Measurements from ENCODE around the gene MSLN.

The MSLN gene

DNA sequence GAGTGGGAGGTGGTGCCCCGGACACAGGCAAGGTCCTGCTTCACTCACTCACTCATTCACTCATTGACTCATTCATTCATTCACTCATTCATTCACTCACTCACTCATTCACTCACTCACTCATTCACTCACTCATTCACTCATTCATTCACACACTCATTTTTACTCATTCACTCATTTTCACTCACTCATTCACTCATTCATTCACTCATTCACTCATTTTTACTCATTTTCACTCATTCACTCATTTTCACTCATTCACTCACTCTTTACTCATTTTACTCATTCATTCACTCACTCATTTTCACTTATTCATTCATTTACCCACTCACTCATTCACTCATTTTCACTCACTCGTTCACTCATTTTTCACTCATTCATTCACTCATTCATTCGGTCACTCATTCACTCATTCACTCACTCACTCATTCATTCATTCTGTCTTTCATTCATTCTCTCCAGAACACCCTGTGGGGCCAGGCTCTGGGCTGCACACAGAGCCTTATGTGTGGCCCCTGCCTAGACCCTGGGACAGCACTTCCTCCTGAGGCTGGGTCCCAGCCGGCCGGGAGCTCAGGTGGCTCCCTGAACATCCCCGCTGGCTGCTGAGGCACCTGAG, 18.5 kb downstream of the MSLN start:
- no peak for DNase-seq (ENCODE audit: extremely low read depth, insufficient read length)
- H3K36me3 ChIP-seq (ENCODE audit: control insufficient read depth, insufficient read depth, low read length), result no peaks in the 10 kb centered on the region
- TF ChIP-seq, protein P1, sequence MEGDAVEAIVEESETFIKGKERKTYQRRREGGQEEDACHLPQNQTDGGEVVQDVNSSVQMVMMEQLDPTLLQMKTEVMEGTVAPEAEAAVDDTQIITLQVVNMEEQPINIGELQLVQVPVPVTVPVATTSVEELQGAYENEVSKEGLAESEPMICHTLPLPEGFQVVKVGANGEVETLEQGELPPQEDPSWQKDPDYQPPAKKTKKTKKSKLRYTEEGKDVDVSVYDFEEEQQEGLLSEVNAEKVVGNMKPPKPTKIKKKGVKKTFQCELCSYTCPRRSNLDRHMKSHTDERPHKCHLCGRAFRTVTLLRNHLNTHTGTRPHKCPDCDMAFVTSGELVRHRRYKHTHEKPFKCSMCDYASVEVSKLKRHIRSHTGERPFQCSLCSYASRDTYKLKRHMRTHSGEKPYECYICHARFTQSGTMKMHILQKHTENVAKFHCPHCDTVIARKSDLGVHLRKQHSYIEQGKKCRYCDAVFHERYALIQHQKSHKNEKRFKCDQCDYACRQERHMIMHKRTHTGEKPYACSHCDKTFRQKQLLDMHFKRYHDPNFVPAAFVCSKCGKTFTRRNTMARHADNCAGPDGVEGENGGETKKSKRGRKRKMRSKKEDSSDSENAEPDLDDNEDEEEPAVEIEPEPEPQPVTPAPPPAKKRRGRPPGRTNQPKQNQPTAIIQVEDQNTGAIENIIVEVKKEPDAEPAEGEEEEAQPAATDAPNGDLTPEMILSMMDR (IDR thresholded peaks at IDR 0.05; ENCODE audit: insufficient read depth, low read length, poor library complexity, severe bottlenecking), result no peak
- no peak overlapping the region for H3K4me3 ChIP-seq (replicated peaks; ENCODE audit: low read depth, low read length)
- H3K27me3 ChIP-seq (replicated peaks; ENCODE audit: control insufficient read depth, insufficient read depth, low read length), result no peaks in the 10 kb centered on the region

DNA sequence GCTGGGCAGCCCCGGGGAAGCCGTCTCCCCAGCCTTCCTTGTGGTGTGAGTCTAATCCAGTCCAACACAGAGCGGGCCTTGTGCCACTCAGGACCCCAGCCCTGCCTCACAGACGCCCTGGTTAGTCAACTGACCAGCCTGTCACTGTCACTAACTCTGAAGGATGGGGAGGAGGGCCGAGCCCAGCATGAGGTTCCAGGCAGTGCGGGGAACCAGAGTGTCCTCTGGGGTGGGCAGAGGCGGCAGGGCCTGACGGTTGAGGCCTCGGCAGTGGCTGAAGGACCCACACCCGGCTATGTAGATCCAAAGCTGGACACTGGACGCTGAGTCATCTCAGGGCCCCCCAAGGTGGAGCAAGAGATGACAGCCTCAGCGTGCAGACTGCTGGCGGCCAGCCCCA, 19.0 kb downstream of the MSLN start:
- Histone ChIP-seq H3K36me3 (ENCODE audit: control insufficient read depth, insufficient read depth, low read length) (no peaks in the 10 kb centered on the region; the same call in 1 of the 2 replicates), H3K4me3 (replicated peaks; ENCODE audit: low read depth, low read length) (no peak overlapping the region), H3K27me3 (replicated peaks; ENCODE audit: control insufficient read depth, insufficient read depth, low read length) (no peaks in the 10 kb centered on the region)
- DNase-seq (ENCODE audit: extremely low read depth, insufficient read length), result no peak
- TF ChIP-seq, protein P1 (IDR thresholded peaks at IDR 0.05; ENCODE audit: insufficient read depth, low read length, poor library complexity, severe bottlenecking), result no peak

DNA sequence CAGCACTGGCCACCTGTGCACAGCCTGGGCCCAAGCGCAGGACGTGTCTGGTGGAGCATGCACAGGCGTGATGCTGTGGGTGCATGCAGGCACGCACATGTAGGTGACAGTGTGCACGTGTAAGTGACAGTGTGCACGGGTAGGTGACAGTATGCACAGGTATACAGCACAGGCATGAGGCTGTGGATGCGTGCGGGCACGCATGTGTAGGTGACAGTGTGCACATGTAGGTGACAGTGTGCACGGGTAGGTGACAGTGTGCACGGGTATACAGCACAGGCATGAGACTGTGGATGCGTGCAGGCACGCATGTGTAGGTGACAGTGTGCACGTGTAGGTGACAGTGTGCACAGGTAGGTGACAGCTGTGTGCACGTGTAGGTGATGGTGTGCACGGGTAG, 19.8 kb downstream of the MSLN start:
- TF ChIP-seq, protein P1 (IDR thresholded peaks at IDR 0.05; ENCODE audit: insufficient read depth, low read length, poor library complexity, severe bottlenecking), result no peak
- H3K36me3 ChIP-seq (ENCODE audit: control insufficient read depth, insufficient read depth, low read length), result peaks cover 3% of the 10 kb centered on the region
- no peaks in the 10 kb centered on the region for H3K27me3 ChIP-seq (replicated peaks; ENCODE audit: control insufficient read depth, insufficient read depth, low read length)
- H3K4me3 ChIP-seq (replicated peaks; ENCODE audit: low read depth, low read length), result no peak overlapping the region
- no peak for DNase-seq (ENCODE audit: extremely low read depth, insufficient read length)

DNA sequence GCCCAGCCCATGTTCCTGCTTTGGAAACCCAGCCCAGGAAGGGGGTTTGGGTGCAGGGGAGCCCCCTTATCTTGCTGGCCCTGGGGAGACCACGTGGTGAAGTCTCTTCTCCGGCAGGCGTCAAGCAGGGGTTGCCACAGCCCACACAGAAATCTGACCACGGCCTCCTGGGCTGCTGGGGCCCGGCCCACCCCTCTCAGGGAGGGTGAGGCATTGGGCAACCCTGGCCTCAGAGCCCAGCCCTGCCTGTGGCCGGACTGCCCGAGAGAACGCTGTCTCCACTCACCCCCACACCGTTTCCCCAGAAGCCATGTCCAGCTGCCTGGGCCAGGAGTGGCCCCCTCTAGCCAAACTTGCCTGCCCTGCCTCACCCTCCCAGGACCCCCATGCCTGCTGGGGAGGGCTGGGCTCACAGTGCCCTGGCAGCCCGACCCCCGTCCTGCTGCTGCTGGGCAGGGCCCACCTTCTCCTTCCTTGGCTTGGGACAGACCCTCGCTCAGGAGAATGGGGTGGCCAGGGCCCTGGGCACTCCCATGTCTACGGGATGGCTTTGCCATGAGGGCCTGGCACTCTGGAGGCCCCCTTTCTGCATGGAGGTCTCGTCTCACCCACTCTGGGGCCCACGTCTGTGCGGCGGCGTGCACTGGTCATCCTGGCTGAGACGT, 20.9 kb downstream of the MSLN start:
- TF ChIP-seq, protein P1 (IDR thresholded peaks at IDR 0.05; ENCODE audit: insufficient read depth, low read length, poor library complexity, severe bottlenecking), result no peak
- H3K27me3 ChIP-seq (replicated peaks; ENCODE audit: control insufficient read depth, insufficient read depth, low read length), result no peaks in the 10 kb centered on the region
- H3K4me3 ChIP-seq (replicated peaks; ENCODE audit: low read depth, low read length), result no peak overlapping the region

DNA sequence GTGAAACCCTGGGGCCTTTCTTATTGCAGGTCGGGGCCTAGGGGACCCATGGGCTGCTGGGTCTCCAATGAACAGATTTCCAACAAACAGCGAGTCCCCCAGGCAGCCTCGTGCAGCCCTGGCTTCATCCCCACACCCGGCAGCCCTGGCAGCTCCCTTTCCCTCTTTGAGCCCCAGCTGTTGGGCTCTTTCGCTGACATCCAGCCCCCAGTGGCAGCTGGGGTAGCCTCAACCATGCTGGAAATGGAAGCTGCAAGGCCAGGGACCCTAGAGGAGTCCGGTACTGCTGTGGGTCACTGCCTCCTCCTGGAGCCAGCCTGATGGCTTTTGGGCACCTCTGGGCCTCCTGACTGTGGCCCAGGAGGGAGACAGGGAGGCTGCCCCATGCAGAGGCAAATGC, 21.7 kb downstream of the MSLN start:
- TF ChIP-seq, protein P1 (IDR thresholded peaks at IDR 0.05; ENCODE audit: insufficient read depth, low read length, poor library complexity, severe bottlenecking), result no peak
- no peaks in the 10 kb centered on the region for H3K27me3 ChIP-seq (replicated peaks; ENCODE audit: control insufficient read depth, insufficient read depth, low read length)
- H3K4me3 ChIP-seq (replicated peaks; ENCODE audit: low read depth, low read length), result no peak overlapping the region
- peaks cover 11% of the 10 kb centered on the region for H3K36me3 ChIP-seq (ENCODE audit: control insufficient read depth, insufficient read depth, low read length)
- no peak for DNase-seq (ENCODE audit: extremely low read depth, insufficient read length)

More for the DNA sequence above, 20.9 kb downstream of the MSLN start:
- H3K36me3 ChIP-seq (ENCODE audit: control insufficient read depth, insufficient read depth, low read length), result peaks cover 10% of the 10 kb centered on the region
- no peak for DNase-seq (ENCODE audit: extremely low read depth, insufficient read length)
